Pancreas (tissue), 10 donors: ENCODE data around the gene PAFAH2. TPM values are rescaled to one million over a fixed set of nuclear protein-coding genes. Genes with fewer than 3 reads are reported as not detected.

Experiments
- ATAC-seq, 4 donors: fragments of 200-7000 bp; cut with Tn5 transposase; one replicate each; pipeline versions ENCODE4 v1.8.0 to v1.9.1; 2020; ENCODE audit warnings: mild to moderate bottlenecking in 4 of 4, moderate library complexity in 4 of 4
- DNase-seq, 6 donors: peaks; one replicate each; pipeline ENCODE4 v3.0.0-alpha.2; 2020
- FAIRE-seq: peaks from 2 replicates; lab custom pipeline; 2012; peaks lifted over from hg19 to GRCh38; lab: Jason Lieb, UNC
- H3K27ac ChIP-seq, 4 donors: fragments of 200-600 bp; sonication (generic); 1 replicate in 3 of 4; 2 replicates in 1 of 4; pipeline versions ENCODE4 v1.5.0 to v1.8.0; 2020
- H3K27me3 ChIP-seq, 4 donors: fragments of 200-600 bp; one replicate each; pipeline ENCODE4 v1.8.0; 2021
- H3K36me3 ChIP-seq, 3 donors: fragments of 200-600 bp; sonication (generic) in 1 of 3; one replicate each; pipeline versions ENCODE4 v1.5.0 to v1.8.0; 2020 to 2021
- H3K4me1 ChIP-seq, 3 donors: fragments of 200-600 bp; one replicate each; pipeline ENCODE4 v1.8.0; 2021
- H3K4me3 ChIP-seq, 4 donors: fragments of 200-600 bp; sonication (generic) in 2 of 4; one replicate each; pipeline versions ENCODE4 v1.5.0 to v1.8.0; 2020 to 2021
- H3K9me3 ChIP-seq, 4 donors: fragments of 200-600 bp; one replicate each; pipeline ENCODE4 v1.8.0; 2021
- WGBS, 2 donors: extraction: QIAGEN DNeasy Blood & Tissue Kit; methylation state at CpG; one replicate each; pipeline ENCODE4 v1.1.7; 2013; 5-methylcytosine and 5-hydroxymethylcytosine counted together
- intact Hi-C, 3 donors: fragments of 100-400 bp; cut with DNase I; formaldehyde crosslinking; loops; one replicate each; pipeline versions ENCODE4 v1.11.1 to v1.14.2; 2022
- polyA plus RNA-seq, 2 donors: library from polyadenylated mRNA; stranded (reverse); fragments of 200-250 nt; gene quantifications; one replicate each; pipeline ENCODE4 v1.2.3, GENCODE V29; 2013
- total RNA-seq, 6 donors: library from RNA; stranded (reverse); fragmentation: NEBNext Ultra II Directional in 4 of 6; extraction: Animal tissue kit (Norgen Biotek cat#: 25700) in 4 of 6; gene quantifications; one replicate each; pipeline versions ENCODE4 v1.2.1 to v1.2.4, GENCODE V29; 2021 to 2023
- TF ChIP-seq, protein P1 (sequence below), 4 donors: fragments of 200-600 bp; sonication (generic) in 3 of 4; IDR thresholded peaks; one replicate each; pipeline versions ENCODE4 v1.5.0 to v1.8.0; 2021; ENCODE audit warnings: antibody characterized with exemption in 4 of 4
- donor health status: healthy with polysubstance abuse.
- donor health status: DM: no; HTN: no; CAD: no; lungs with moderate emphysema.
- donor health status: DM: no; HTN: no; CAD: no.
- donor health status: control.
- donor health status: control.
- donor health status: Bipolar disorder and iron deficiency.
- donor health status: DM: yes; HTN: yes; CAD: no.
- donor health status: DM: no; HTN: no; CAD: no.
- donor health status: DM: no; HTN: no; CAD: no.
- donor health status: DM: yes; HTN: yes; CAD: no.

PAFAH2 gene
- total and polyA plus RNA-seq, 8 donors = 11.0 to 20.9 (median 15.3) TPM

DNA sequence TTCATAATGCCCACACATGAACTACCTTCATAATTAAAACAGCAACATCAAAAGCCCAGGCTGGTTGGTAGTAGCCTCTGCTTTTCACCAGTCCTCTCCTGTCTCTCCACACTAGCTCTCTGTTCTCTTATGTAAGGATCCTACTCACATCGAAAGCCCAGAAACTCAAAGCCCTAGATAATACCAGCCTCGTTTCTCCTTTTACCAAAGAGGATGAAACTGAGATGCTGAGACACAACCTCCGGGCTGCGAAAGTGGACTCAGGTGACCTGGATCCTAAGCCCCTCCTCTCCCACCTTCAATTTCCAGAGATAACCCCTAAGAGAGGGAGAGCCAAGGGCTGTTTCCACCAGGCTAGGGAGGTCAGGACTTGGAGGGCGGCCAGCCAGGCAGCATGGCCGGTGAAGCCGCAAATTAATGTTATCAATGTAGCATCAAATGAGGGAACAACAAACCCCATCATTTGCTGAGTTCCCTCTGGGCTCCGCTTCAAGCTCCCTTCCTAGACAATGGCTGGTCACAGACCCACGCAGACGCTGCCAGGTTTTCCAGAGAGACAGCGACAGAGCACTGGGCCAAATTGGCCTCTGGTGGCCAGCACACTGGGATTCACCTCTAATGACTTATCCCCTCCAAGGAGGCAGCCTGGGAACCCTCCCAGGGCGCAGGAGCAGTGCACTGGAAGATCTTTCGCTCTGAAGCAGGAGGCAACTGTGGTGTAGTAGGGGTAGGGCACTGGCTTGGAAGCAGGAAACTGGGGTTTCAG, 70.9 kb downstream of the PAFAH2 start:
- intact Hi-C loops = no loop called here
- FAIRE-seq = no peak
- no peak for DNase-seq

DNA sequence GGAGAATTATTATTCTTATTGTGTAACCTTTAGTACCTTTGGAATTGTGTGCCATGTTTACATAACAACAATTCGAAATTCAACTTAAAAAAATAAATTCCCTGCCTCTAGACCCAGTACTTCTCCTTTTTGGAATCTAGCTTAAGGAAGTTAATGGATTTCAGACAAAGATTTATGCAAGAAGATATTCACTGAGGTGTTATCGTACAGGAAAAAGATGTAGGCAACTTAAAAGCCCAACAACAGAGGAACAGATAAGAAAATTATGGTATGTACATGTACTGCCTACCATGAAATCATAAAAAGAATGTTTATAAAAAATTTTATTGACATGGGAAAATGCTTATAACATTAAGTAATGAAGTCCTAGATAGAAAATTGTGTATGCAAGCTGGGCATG, 73.4 kb downstream of the PAFAH2 start:
- H3K4me1 ChIP-seq = peaks cover 0 to 7% (median 0%) of the 10 kb centered on the region in 3 donors
- FAIRE-seq = no peak
- no peak overlapping the region for H3K4me3 ChIP-seq
- no peaks in the 10 kb centered on the region for H3K27me3 ChIP-seq
- no peaks in the 10 kb centered on the region for H3K36me3 ChIP-seq
- no peak overlapping the region for H3K27ac ChIP-seq
- WGBS, 2 donors = 67 to 72% methylated on average over 2 of the region's 2 CpGs
- intact Hi-C loops = no loop called here
- no peak for ATAC-seq
- DNase-seq = no peak
- no peaks in the 10 kb centered on the region for H3K9me3 ChIP-seq
- TF ChIP-seq, protein P1, sequence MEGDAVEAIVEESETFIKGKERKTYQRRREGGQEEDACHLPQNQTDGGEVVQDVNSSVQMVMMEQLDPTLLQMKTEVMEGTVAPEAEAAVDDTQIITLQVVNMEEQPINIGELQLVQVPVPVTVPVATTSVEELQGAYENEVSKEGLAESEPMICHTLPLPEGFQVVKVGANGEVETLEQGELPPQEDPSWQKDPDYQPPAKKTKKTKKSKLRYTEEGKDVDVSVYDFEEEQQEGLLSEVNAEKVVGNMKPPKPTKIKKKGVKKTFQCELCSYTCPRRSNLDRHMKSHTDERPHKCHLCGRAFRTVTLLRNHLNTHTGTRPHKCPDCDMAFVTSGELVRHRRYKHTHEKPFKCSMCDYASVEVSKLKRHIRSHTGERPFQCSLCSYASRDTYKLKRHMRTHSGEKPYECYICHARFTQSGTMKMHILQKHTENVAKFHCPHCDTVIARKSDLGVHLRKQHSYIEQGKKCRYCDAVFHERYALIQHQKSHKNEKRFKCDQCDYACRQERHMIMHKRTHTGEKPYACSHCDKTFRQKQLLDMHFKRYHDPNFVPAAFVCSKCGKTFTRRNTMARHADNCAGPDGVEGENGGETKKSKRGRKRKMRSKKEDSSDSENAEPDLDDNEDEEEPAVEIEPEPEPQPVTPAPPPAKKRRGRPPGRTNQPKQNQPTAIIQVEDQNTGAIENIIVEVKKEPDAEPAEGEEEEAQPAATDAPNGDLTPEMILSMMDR (IDR thresholded peaks at IDR 0.05) = no peak

More for the DNA sequence above, 70.9 kb downstream of the PAFAH2 start:
- Histone ChIP-seq H3K36me3 (no peaks in the 10 kb centered on the region), H3K9me3 (no peaks in the 10 kb centered on the region), H3K4me3 (no peak overlapping the region), H3K4me1 (peaks cover 0 to 7% (median 0%) of the 10 kb centered on the region in 3 donors), H3K27me3 (no peaks in the 10 kb centered on the region), H3K27ac (no peak overlapping the region)
- ATAC-seq = no peak
- WGBS, 2 donors = 75 to 77% methylated on average over 13 of the region's 13 CpGs
- TF ChIP-seq, protein P1 (IDR thresholded peaks at IDR 0.05) = no peak

DNA sequence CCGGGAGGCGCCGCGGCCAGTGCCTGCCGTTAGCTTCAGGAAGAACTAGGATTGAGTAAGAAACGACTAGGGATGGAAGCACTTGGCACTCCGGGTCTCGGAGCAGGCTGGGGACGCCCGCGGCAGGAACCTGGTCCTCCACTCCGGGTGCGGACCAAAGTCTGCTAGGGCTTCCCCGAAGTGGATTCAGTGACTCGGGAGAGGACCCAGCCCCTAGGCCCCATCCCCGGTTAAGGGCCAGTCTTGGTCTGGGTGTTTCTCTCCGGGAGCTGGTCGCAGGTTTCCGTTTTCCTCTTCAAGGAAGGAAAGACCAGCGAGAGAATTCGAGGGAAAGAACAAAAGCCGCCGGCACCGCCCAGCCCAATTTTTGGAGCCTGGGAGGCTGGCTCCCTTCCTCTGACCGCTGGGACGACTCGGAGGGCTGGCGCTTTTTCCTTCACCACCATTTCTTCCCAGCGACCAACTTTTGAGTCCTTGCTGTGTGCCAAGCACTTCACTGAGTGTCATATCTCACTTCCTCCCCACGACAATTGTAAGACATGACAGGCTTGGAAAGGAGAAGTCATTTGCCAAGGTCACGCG, 74.8 kb downstream of the PAFAH2 start:
- FAIRE-seq (no peak), ATAC-seq (peak; percentile 51 to 80 (median 74)), DNase-seq (peak in 3 of 6 donors; percentile 9 to 72 (median 19))
- Histone ChIP-seq H3K27me3 (no peaks in the 10 kb centered on the region), H3K4me3 (peak overlapping the region; percentile 29 to 48 (median 42)), H3K36me3 (no peaks in the 10 kb centered on the region), H3K9me3 (no peaks in the 10 kb centered on the region), H3K27ac (peak overlapping the region; percentile 31 to 76 (median 56)), H3K4me1 (peaks cover 0 to 7% (median 0%) of the 10 kb centered on the region in 3 donors)
- WGBS, 2 donors = 1% methylated on average over 32 of the region's 32 CpGs
- intact Hi-C loops = no loop called here
- TF ChIP-seq, protein P1 (IDR thresholded peaks at IDR 0.05) = no peak

DNA sequence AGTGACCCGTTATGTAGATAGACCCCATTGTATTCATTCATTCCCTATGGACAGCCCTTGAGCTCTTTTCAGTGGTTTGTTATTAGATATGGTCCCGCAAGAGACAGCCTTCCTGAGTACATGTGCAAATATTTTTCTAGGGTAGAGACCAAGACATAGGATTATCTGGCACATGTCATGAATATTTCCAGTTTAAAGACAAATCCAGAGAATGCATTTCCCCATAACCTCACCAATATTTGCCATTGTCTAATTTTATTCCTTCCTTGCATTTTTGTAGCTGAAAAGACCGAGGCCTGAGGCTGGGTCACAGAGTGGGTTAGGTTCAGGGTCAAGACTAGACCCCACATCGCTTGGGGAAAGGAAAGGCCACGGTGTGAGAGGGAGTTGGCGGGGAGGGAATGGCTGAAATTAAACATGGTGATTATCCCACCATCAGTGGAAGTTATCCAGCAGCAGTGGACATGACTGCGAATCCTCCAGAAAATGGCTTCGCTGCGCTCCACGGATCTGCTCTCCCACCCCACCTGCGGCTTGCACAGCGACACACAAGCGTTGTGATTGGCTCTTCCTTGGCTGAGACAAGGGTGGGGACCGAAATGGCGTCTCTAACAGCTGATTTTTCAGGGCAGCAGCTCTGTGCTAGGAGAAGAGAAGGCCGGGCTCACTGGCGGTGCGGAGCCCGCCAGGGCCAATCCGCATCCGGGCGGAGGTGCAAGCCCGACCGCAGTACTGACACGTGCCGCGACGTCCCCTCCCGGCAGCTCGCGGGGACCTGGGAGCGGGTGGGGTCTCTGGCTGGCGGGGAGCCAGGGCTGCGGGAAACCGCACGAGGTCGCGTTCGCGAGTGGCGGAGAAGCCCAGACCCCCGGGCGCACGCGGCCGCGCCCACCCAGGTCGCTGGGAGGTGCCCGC, 75.5 kb downstream of the PAFAH2 start:
- no peak for FAIRE-seq
- Histone ChIP-seq H3K9me3 (no peaks in the 10 kb centered on the region), H3K36me3 (no peaks in the 10 kb centered on the region), H3K27me3 (no peaks in the 10 kb centered on the region), H3K27ac (peak overlapping the region; percentile 31 to 76 (median 56)), H3K4me1 (peaks cover 0 to 7% (median 0%) of the 10 kb centered on the region in 3 donors), H3K4me3 (peak overlapping the region; percentile 29 to 48 (median 42))
- WGBS, 2 donors = 13% methylated on average over 49 of the region's 49 CpGs
- TF ChIP-seq, protein P1 (IDR thresholded peaks at IDR 0.05) = no peak
- peak in 4 of 6 donors; percentile 29 to 74 (median 39) for DNase-seq
- peak; percentile 46 to 74 (median 70) for ATAC-seq
- intact Hi-C loops = no loop called here
